22Rv1 (cell line): Measurements from ENCODE around the gene HOXD3.

ENCODE experiments used
- CTCF ChIP-seq: fragments of 450-650 bp; IDR thresholded peaks from 2 replicates; pipeline ENCODE4 v1.5.1; 2017; ENCODE audit warnings: mild to moderate bottlenecking
- ZFX ChIP-seq: fragments of 450-650 bp; IDR thresholded peaks from 2 replicates; pipeline ENCODE4 v1.6.1; 2017; ENCODE audit warnings: antibody characterized with exemption, borderline replicate concordance

- TF ChIP-seq CTCF (no peak), ZFX (no peak)
Measured at GRCh38 chr2:176149939-176150583, 7.0 kb upstream of the HOXD3 start.
